Measurements from ENCODE around the gene HOXA3.

HOXA3 gene

GRCh38 chr7:27151931-27152815, at the start of gene HOXA3:
Gene HOXA3, minus strand, starts transcription at chr7:27152583. Its CDS starts 41,943 bp downstream, at chr7:27110640.
- H3K36me3 Mint-ChIP-seq = peaks cover 15% of the 10 kb centered on the region
- H3K4me3 Mint-ChIP-seq = peak within 1 kb of the TSS; percentile 77
- H3K27ac Mint-ChIP-seq = no peak within 1 kb of the TSS
- H3K9me3 Mint-ChIP-seq = no peaks in the 10 kb centered on the region
- H3K4me1 Mint-ChIP-seq = peaks cover 51% of the 10 kb centered on the region
- ATAC-seq = no peak
- DNase-seq (ENCODE audit: low spot score in 2 of 2) = peak in 1 of 2 donors; percentile 54

GRCh38 chr7:27201580-27202017, 49.2 kb upstream of the HOXA3 start:
- Mint-ChIP-seq H3K27ac (no peak overlapping the region), H3K36me3 (no peaks in the 10 kb centered on the region), H3K9me3 (no peaks in the 10 kb centered on the region), H3K4me3 (peak overlapping the region; percentile 72), H3K4me1 (peaks cover 59% of the 10 kb centered on the region)
- DNase-seq (ENCODE audit: low spot score in 2 of 2) = no peak
- ATAC-seq = no peak

- ATAC-seq (peak; percentile 27), DNase-seq (ENCODE audit: low spot score in 2 of 2) (no peak)
- no peak overlapping the region for H3K27ac Mint-ChIP-seq
Measured at GRCh38 chr7:27200761-27201579, 48.6 kb upstream of the HOXA3 start.

GRCh38 chr7:27199849-27200760, 47.7 kb upstream of the HOXA3 start, which contains the start of gene HOXA13:
Gene HOXA13, minus strand, starts transcription at chr7:27200091. Its CDS starts 14 bp downstream, at chr7:27200077.
- peak; percentile 76 for ATAC-seq
- H3K4me1 Mint-ChIP-seq = peaks cover 47% of the 10 kb centered on the region
- no peak within 1 kb of the TSS for H3K27ac Mint-ChIP-seq
- no peak for DNase-seq (ENCODE audit: low spot score in 2 of 2)
- H3K9me3 Mint-ChIP-seq = no peaks in the 10 kb centered on the region
- H3K36me3 Mint-ChIP-seq = no peaks in the 10 kb centered on the region
- peak within 1 kb of the TSS; percentile 72 for H3K4me3 Mint-ChIP-seq

More at GRCh38 chr7:27200761-27201579, 48.6 kb upstream of the HOXA3 start:
- no peaks in the 10 kb centered on the region for H3K9me3 Mint-ChIP-seq
- H3K4me1 Mint-ChIP-seq = peaks cover 55% of the 10 kb centered on the region
- H3K4me3 Mint-ChIP-seq = peak overlapping the region; percentile 72
- H3K36me3 Mint-ChIP-seq = no peaks in the 10 kb centered on the region

- Mint-ChIP-seq H3K27ac (no peak overlapping the region), H3K4me1 (peaks cover 39% of the 10 kb centered on the region), H3K4me3 (peak overlapping the region; percentile 72), H3K36me3 (no peaks in the 10 kb centered on the region), H3K9me3 (no peaks in the 10 kb centered on the region)
- ATAC-seq = peak; percentile 41
- no peak for DNase-seq (ENCODE audit: low spot score in 2 of 2)
Measured at GRCh38 chr7:27198871-27199801, 46.8 kb upstream of the HOXA3 start.

GRCh38 chr7:27198138-27198841, 45.9 kb upstream of the HOXA3 start:
- Mint-ChIP-seq H3K36me3 (no peaks in the 10 kb centered on the region), H3K27ac (no peak overlapping the region), H3K4me3 (peak overlapping the region; percentile 72), H3K9me3 (no peaks in the 10 kb centered on the region), H3K4me1 (peaks cover 34% of the 10 kb centered on the region)
- no peak for DNase-seq (ENCODE audit: low spot score in 2 of 2)
- ATAC-seq = no peak

GRCh38 chr7:27197137-27198042, 45.0 kb upstream of the HOXA3 start:
- peaks cover 34% of the 10 kb centered on the region for H3K4me1 Mint-ChIP-seq
- H3K9me3 Mint-ChIP-seq = no peaks in the 10 kb centered on the region
- ATAC-seq (no peak), DNase-seq (ENCODE audit: low spot score in 2 of 2) (no peak)
- H3K4me3 Mint-ChIP-seq = no peak overlapping the region
- H3K27ac Mint-ChIP-seq = no peak overlapping the region
- no peaks in the 10 kb centered on the region for H3K36me3 Mint-ChIP-seq

GRCh38 chr7:27196287-27196767, 43.9 kb upstream of the HOXA3 start:
- ATAC-seq (peak; percentile 41), DNase-seq (ENCODE audit: low spot score in 2 of 2) (peak; percentile 70 to 88)
- no peak overlapping the region for H3K4me3 Mint-ChIP-seq
- H3K9me3 Mint-ChIP-seq = no peaks in the 10 kb centered on the region
- no peak overlapping the region for H3K27ac Mint-ChIP-seq
- no peaks in the 10 kb centered on the region for H3K36me3 Mint-ChIP-seq
- peaks cover 23% of the 10 kb centered on the region for H3K4me1 Mint-ChIP-seq

GRCh38 chr7:27194686-27195379, 42.5 kb upstream of the HOXA3 start:
- Mint-ChIP-seq H3K9me3 (no peaks in the 10 kb centered on the region), H3K27ac (no peak overlapping the region), H3K36me3 (no peaks in the 10 kb centered on the region), H3K4me1 (peaks cover 14% of the 10 kb centered on the region), H3K4me3 (no peak overlapping the region)
- ATAC-seq = no peak
- DNase-seq (ENCODE audit: low spot score in 2 of 2) = no peak

GRCh38 chr7:27194002-27194352, 41.6 kb upstream of the HOXA3 start:
- no peak overlapping the region for H3K27ac Mint-ChIP-seq

GRCh38 chr7:27193335-27194001, 41.1 kb upstream of the HOXA3 start:
- no peak for DNase-seq (ENCODE audit: low spot score in 2 of 2)
- no peaks in the 10 kb centered on the region for H3K9me3 Mint-ChIP-seq
- no peak overlapping the region for H3K27ac Mint-ChIP-seq
- no peaks in the 10 kb centered on the region for H3K36me3 Mint-ChIP-seq
- H3K4me1 Mint-ChIP-seq = peaks cover 21% of the 10 kb centered on the region
- H3K4me3 Mint-ChIP-seq = peak overlapping the region; percentile 42
- ATAC-seq = no peak

More at GRCh38 chr7:27194002-27194352, 41.6 kb upstream of the HOXA3 start:
- H3K4me1 Mint-ChIP-seq = peaks cover 21% of the 10 kb centered on the region
- H3K4me3 Mint-ChIP-seq = peak overlapping the region; percentile 42
- no peaks in the 10 kb centered on the region for H3K9me3 Mint-ChIP-seq
- DNase-seq (ENCODE audit: low spot score in 2 of 2) = no peak
- no peaks in the 10 kb centered on the region for H3K36me3 Mint-ChIP-seq
- no peak for ATAC-seq

Data from stimulated activated effector memory CD8-positive, alpha-beta T cell treated with anti-CD3 and anti-CD28 coated beads, Interleukin-12 subunit alpha, Interleukin-12 subunit beta, amount 100 ng/mL, for 72 hours (primary cell).